Small intestine (tissue), 7 donors: ENCODE measurements around the gene ADAMTSL3. TPM values are rescaled to one million over a fixed set of nuclear protein-coding genes. Genes with fewer than 3 reads are reported as not detected.

Source experiments
- DNase-seq, 2 donors: peaks; one replicate each; pipeline versions ENCODE4 v3.0.0 to v3.0.0-alpha.2; 2013
- FAIRE-seq: peaks from 2 replicates; lab custom pipeline; 2012; peaks lifted over from hg19 to GRCh38; lab: Jason Lieb, UNC
- H3K27ac ChIP-seq, 3 donors: one replicate each; pipeline ENCODE4 v1.5.1; 2013; ENCODE audit warnings: low read length in 2 of 3, mild to moderate bottlenecking in 2 of 3, control low read depth in 1 of 3, inconsistent platforms in 1 of 3, low read depth in 1 of 3, moderate library complexity in 1 of 3
- H3K27me3 ChIP-seq, 3 donors: one replicate each; pipeline ENCODE4 v1.6.1; 2013; ENCODE audit warnings: low read length in 3 of 3, inconsistent platforms in 1 of 3; ENCODE audit not compliant: control insufficient read depth in 3 of 3, insufficient read depth in 3 of 3
- H3K36me3 ChIP-seq, 3 donors: one replicate each; pipeline ENCODE4 v1.6.1; 2013; ENCODE audit warnings: low read length in 3 of 3, inconsistent platforms in 1 of 3, low read depth in 1 of 3, mild to moderate bottlenecking in 1 of 3, moderate library complexity in 1 of 3; ENCODE audit not compliant: control insufficient read depth in 3 of 3, insufficient read depth in 2 of 3
- H3K4me1 ChIP-seq, 3 donors: one replicate each; pipeline ENCODE4 v1.6.1; 2013; ENCODE audit warnings: low read length in 2 of 3, inconsistent platforms in 1 of 3, low read depth in 1 of 3, mild to moderate bottlenecking in 1 of 3, moderate library complexity in 1 of 3; ENCODE audit not compliant: control insufficient read depth in 3 of 3, insufficient read depth in 2 of 3
- H3K4me3 ChIP-seq, 3 donors: one replicate each; pipeline ENCODE4 v1.5.1; 2013; ENCODE audit warnings: low read length in 3 of 3, control low read depth in 1 of 3, inconsistent platforms in 1 of 3, low read depth in 1 of 3, mild to moderate bottlenecking in 1 of 3, moderate library complexity in 1 of 3
- H3K9me3 ChIP-seq, 2 donors: one replicate each; pipeline ENCODE4 v1.6.1; 2013; ENCODE audit warnings: low read depth in 1 of 2, low read length in 1 of 2; ENCODE audit not compliant: control insufficient read depth in 2 of 2, insufficient read depth in 1 of 2
- WGBS, 3 donors: extraction: QIAGEN DNeasy Blood & Tissue Kit; methylation state at CpG; one replicate each; pipeline ENCODE4 v1.1.7; 2013; 5-methylcytosine and 5-hydroxymethylcytosine counted together
- polyA plus RNA-seq, 4 donors: library from polyadenylated mRNA; stranded (reverse) in 3 of 4; unstranded in 1 of 4; fragments of 200-250 nt in 3 of 4; fragments of 120-200 nt in 1 of 4; gene quantifications; one replicate each; pipeline versions ENCODE4 v1.2.1 to v1.2.3, GENCODE V29; 2013
- donor health status: healthy with polysubstance abuse.
- donor health status: control.
- donor health status: control.
- donor health status: Bipolar disorder and iron deficiency.
- donor health status: healthy.

ADAMTSL3 gene
- polyA plus RNA-seq, 4 donors, result 0.22 to 1.6 (median 0.93) TPM

GRCh38 chr15:84001655-84002054, 347.7 kb downstream of the ADAMTSL3 start:
- H3K27me3 ChIP-seq, result no peaks in the 10 kb centered on the region
- H3K9me3 ChIP-seq, result no peaks in the 10 kb centered on the region
- FAIRE-seq, result no peak
- H3K27ac ChIP-seq, result no peak overlapping the region
- no peak for DNase-seq
- no peaks in the 10 kb centered on the region for H3K4me1 ChIP-seq
- H3K36me3 ChIP-seq, result no peaks in the 10 kb centered on the region
- H3K4me3 ChIP-seq, result no peak overlapping the region

GRCh38 chr15:84003791-84004503, 350.0 kb downstream of the ADAMTSL3 start:
- Histone ChIP-seq H3K4me1 (no peaks in the 10 kb centered on the region), H3K27ac (no peak overlapping the region), H3K4me3 (no peak overlapping the region), H3K9me3 (no peaks in the 10 kb centered on the region), H3K36me3 (no peaks in the 10 kb centered on the region), H3K27me3 (no peaks in the 10 kb centered on the region)
- FAIRE-seq (no peak), DNase-seq (no peak)
- 83 to 88% (median 83%) methylated on average over 6 of the region's 6 CpGs for WGBS, 3 donors

- FAIRE-seq, result no peak
- H3K4me3 ChIP-seq, result no peak overlapping the region
- H3K36me3 ChIP-seq, result no peaks in the 10 kb centered on the region
- no peak for DNase-seq
- WGBS, 3 donors, result 54 to 61% (median 61%) methylated on average over 4 of the region's 4 CpGs
- H3K27me3 ChIP-seq, result no peaks in the 10 kb centered on the region
- no peaks in the 10 kb centered on the region for H3K4me1 ChIP-seq
- no peak overlapping the region for H3K27ac ChIP-seq
- no peaks in the 10 kb centered on the region for H3K9me3 ChIP-seq
These were observed 352.5 kb downstream of the ADAMTSL3 start for GRCh38 chr15:84006421-84006820.

GRCh38 chr15:84009616-84010015, 355.7 kb downstream of the ADAMTSL3 start:
- no peaks in the 10 kb centered on the region for H3K36me3 ChIP-seq
- no peak overlapping the region for H3K4me3 ChIP-seq
- H3K4me1 ChIP-seq, result no peaks in the 10 kb centered on the region
- no peak for DNase-seq
- FAIRE-seq, result no peak
- peaks cover 0 to 7% of the 10 kb centered on the region in 2 donors for H3K9me3 ChIP-seq
- WGBS, 3 donors, result 85 to 91% (median 88%) methylated on average over 7 of the region's 7 CpGs
- H3K27ac ChIP-seq, result no peak overlapping the region
- H3K27me3 ChIP-seq, result no peaks in the 10 kb centered on the region

GRCh38 chr15:84010246-84010645, 356.3 kb downstream of the ADAMTSL3 start:
- H3K4me3 ChIP-seq, result no peak overlapping the region
- H3K4me1 ChIP-seq, result no peaks in the 10 kb centered on the region
- 88 to 98% (median 94%) methylated on average over 1 of the region's 1 CpG for WGBS, 3 donors
- H3K9me3 ChIP-seq, result peaks cover 0 to 7% of the 10 kb centered on the region in 2 donors
- DNase-seq, result no peak
- H3K27ac ChIP-seq, result no peak overlapping the region
- no peak for FAIRE-seq
- H3K36me3 ChIP-seq, result no peaks in the 10 kb centered on the region
- H3K27me3 ChIP-seq, result no peaks in the 10 kb centered on the region

GRCh38 chr15:84016371-84016770, 362.4 kb downstream of the ADAMTSL3 start:
- WGBS, 3 donors, result 73 to 81% (median 76%) methylated on average over 3 of the region's 3 CpGs
- H3K27ac ChIP-seq, result no peak overlapping the region
- H3K4me3 ChIP-seq, result no peak overlapping the region
- no peaks in the 10 kb centered on the region for H3K4me1 ChIP-seq
- H3K36me3 ChIP-seq, result no peaks in the 10 kb centered on the region
- peaks cover 0 to 7% of the 10 kb centered on the region in 2 donors for H3K9me3 ChIP-seq
- no peaks in the 10 kb centered on the region for H3K27me3 ChIP-seq
- no peak for FAIRE-seq
- DNase-seq, result no peak

- no peak overlapping the region for H3K27ac ChIP-seq
- FAIRE-seq (no peak), DNase-seq (no peak)
- H3K4me3 ChIP-seq, result no peak overlapping the region
- H3K9me3 ChIP-seq, result no peaks in the 10 kb centered on the region
- H3K4me1 ChIP-seq, result no peaks in the 10 kb centered on the region
- no peaks in the 10 kb centered on the region for H3K27me3 ChIP-seq
- 46 to 71% (median 50%) methylated on average over 1 of the region's 1 CpG for WGBS, 3 donors
- no peaks in the 10 kb centered on the region for H3K36me3 ChIP-seq
These were observed 368.6 kb downstream of the ADAMTSL3 start for GRCh38 chr15:84022516-84022915.

- DNase-seq (no peak), FAIRE-seq (no peak)
- H3K27ac ChIP-seq, result no peak overlapping the region
- no peaks in the 10 kb centered on the region for H3K36me3 ChIP-seq
- H3K4me1 ChIP-seq, result no peaks in the 10 kb centered on the region
- no peaks in the 10 kb centered on the region for H3K9me3 ChIP-seq
- no peak overlapping the region for H3K4me3 ChIP-seq
- 91 to 93% (median 92%) methylated on average over 11 of the region's 11 CpGs for WGBS, 3 donors
- H3K27me3 ChIP-seq, result no peaks in the 10 kb centered on the region
These were observed 369.7 kb downstream of the ADAMTSL3 start for GRCh38 chr15:84023636-84024035.
